Endothelial cell of umbilical vein (primary cell): ENCODE results near the gene FNBP1. TPM values are rescaled to one million over a fixed set of nuclear protein-coding genes. Genes with fewer than 3 reads are reported as not detected.

Source experiments
- BruUV-seq: library from RNA; stranded (reverse); fragments of 400-500 nt; replicated peaks from 2 replicates; lab custom pipeline; 2021; lab: Mats Ljungman, UMichigan
- CTCF ChIA-PET: fragments of 300-600, 350-600 bp; sonication (Branson Sonifier 250); formaldehyde crosslinking; loops from one replicate; lab custom pipeline; 2021; ENCODE audit warnings: antibody characterized with exemption, inconsistent platforms; lab: Charles Lee
- POLR2A ChIA-PET: fragments of 300-600, 350-600 bp; sonication (Branson Sonifier 250); formaldehyde crosslinking; loops from one replicate; lab custom pipeline; 2021; ENCODE audit warnings: antibody characterized with exemption, inconsistent platforms; lab: Charles Lee
- DNase-seq: peaks from one replicate; pipeline ENCODE4 v3.0.0-alpha.2; 2011; ENCODE audit warnings: low read depth, low spot score
- FAIRE-seq: peaks from 2 replicates; lab custom pipeline; 2011; peaks lifted over from hg19 to GRCh38; lab: Jason Lieb, UNC
- H2AFZ ChIP-seq: 2 replicates; pipeline ENCODE4 v1.6.0; 2012; ENCODE audit warnings: low read depth, low read length, control low read depth, inconsistent platforms
- H3K27ac ChIP-seq: 2 replicates; pipeline ENCODE4 v1.5.1; 2011; ENCODE audit warnings: low read depth, mild to moderate bottlenecking, control low read depth, low read length, moderate library complexity; ENCODE audit not compliant: insufficient read depth
- H3K27me3 ChIP-seq, 2 experiments: 2 replicates each; pipeline versions ENCODE4 v1.6.0 to v1.6.1; 2011; ENCODE audit warnings: low read length in 2 of 2, mixed read lengths in 1 of 2; ENCODE audit not compliant: control insufficient read depth in 2 of 2, insufficient read depth in 2 of 2
- H3K36me3 ChIP-seq, 2 experiments: 2 replicates in 1 of 2; 3 replicates in 1 of 2; pipeline ENCODE4 v1.5.1; 2011; ENCODE audit warnings: low read length in 2 of 2, mild to moderate bottlenecking in 1 of 2, moderate library complexity in 1 of 2; ENCODE audit not compliant: control insufficient read depth in 2 of 2, insufficient read depth in 2 of 2; ENCODE audit errors: extremely low read depth in 1 of 2
- H3K4me1 ChIP-seq: 3 replicates; pipeline ENCODE4 v1.5.1; 2011; ENCODE audit warnings: mild to moderate bottlenecking, low read length; ENCODE audit not compliant: control insufficient read depth, insufficient read depth; ENCODE audit errors: extremely low read depth
- H3K4me2 ChIP-seq: 2 replicates; pipeline ENCODE4 v1.6.1; 2011; ENCODE audit warnings: low read length, control low read depth, mixed read lengths; ENCODE audit not compliant: insufficient read depth
- H3K4me3 ChIP-seq, 3 experiments: fragments of 200-600 bp in 1 of 3; sonication (generic), shearing (Covaris generic) in 1 of 3; replicated peaks in 1 of 3; 2 replicates each; pipeline ENCODE4 v1.5.1; 2011 to 2016; ENCODE audit warnings: control low read depth in 3 of 3, low read length in 3 of 3, mild to moderate bottlenecking in 2 of 3, inconsistent platforms in 1 of 3, low read depth in 1 of 3, moderate library complexity in 1 of 3; ENCODE audit not compliant: insufficient read depth in 1 of 3
- H3K79me2 ChIP-seq: 2 replicates; pipeline ENCODE4 v1.6.0; 2012; ENCODE audit warnings: low read length, inconsistent platforms; ENCODE audit not compliant: control insufficient read depth, insufficient read depth
- H3K9ac ChIP-seq: replicated peaks from 2 replicates; pipeline ENCODE3; 2011; ENCODE audit warnings: low read length, control low read depth; ENCODE audit not compliant: insufficient read depth; ENCODE audit errors: extremely low read depth
- H3K9me1 ChIP-seq: replicated peaks from 3 replicates; pipeline ENCODE4 v1.6.0; 2011; ENCODE audit warnings: mild to moderate bottlenecking, low read length; ENCODE audit not compliant: control insufficient read depth, insufficient read depth; ENCODE audit errors: extremely low read depth
- H3K9me3 ChIP-seq: replicated peaks from 2 replicates; pipeline ENCODE4 v1.5.1; 2012; ENCODE audit warnings: low read length, inconsistent platforms; ENCODE audit not compliant: control insufficient read depth, insufficient read depth
- H4K20me1 ChIP-seq: replicated peaks from 2 replicates; pipeline ENCODE3; 2011; ENCODE audit warnings: mild to moderate bottlenecking, low read length; ENCODE audit not compliant: control insufficient read depth, insufficient read depth; ENCODE audit errors: extremely low read depth
- EZH2 ChIP-seq: IDR thresholded peaks from 2 replicates; pipeline ENCODE4 v1.6.1; 2012; ENCODE audit warnings: borderline replicate concordance, low read depth, mild to moderate bottlenecking, moderate library complexity, low read length, inconsistent platforms; ENCODE audit not compliant: severe bottlenecking
- FOS ChIP-seq: IDR thresholded peaks from 2 replicates; pipeline ENCODE4 v1.6.1; 2011; ENCODE audit warnings: mild to moderate bottlenecking, low read length, moderate library complexity, borderline replicate concordance; ENCODE audit not compliant: insufficient read depth
- GATA2 ChIP-seq: IDR thresholded peaks from 2 replicates; pipeline ENCODE4 v1.7.0; 2011; ENCODE audit warnings: low read depth, mild to moderate bottlenecking, moderate library complexity, mixed read lengths, low read length; ENCODE audit not compliant: insufficient read length, insufficient read depth
- JUN ChIP-seq: IDR thresholded peaks from 2 replicates; pipeline ENCODE4 v1.6.1; 2011; ENCODE audit warnings: borderline replicate concordance, low read depth; ENCODE audit not compliant: insufficient read length, insufficient read depth
- MAX ChIP-seq: IDR thresholded peaks from 2 replicates; pipeline ENCODE4 v1.6.1; 2011; ENCODE audit not compliant: insufficient read depth, insufficient read length
- MYC ChIP-seq: IDR thresholded peaks from one replicate; pipeline ENCODE4 v1.6.1; 2011; ENCODE audit warnings: mild to moderate bottlenecking, low read depth, low read length
- POLR2A ChIP-seq: IDR thresholded peaks from 2 replicates; pipeline ENCODE4 v1.6.1; 2012; ENCODE audit warnings: low read depth, mild to moderate bottlenecking, control low read depth, low read length
- POLR2AphosphoS5 ChIP-seq: IDR thresholded peaks from 2 replicates; pipeline ENCODE4 v1.6.1; 2012; ENCODE audit warnings: low read depth, mild to moderate bottlenecking, control low read depth, low read length, moderate library complexity; ENCODE audit not compliant: insufficient read depth
- dilution Hi-C: fragments of 300-500 bp; cut with MboI; formaldehyde crosslinking; loops from one replicate; pipeline ENCODE4 v1.15.0; 2019; ENCODE audit warnings: low sequenced_read_pairs; ENCODE audit not compliant: extremely low pct_ligation_motif_present
- intact Hi-C: fragments of 100-400 bp; cut with micrococcal nuclease; formaldehyde crosslinking; loops from one replicate; pipeline ENCODE4 v1.10.0; 2022
- polyA plus RNA-seq, 4 experiments: library from polyadenylated mRNA; depleted of rRNA in 3 of 4; stranded (reverse) in 3 of 4; unstranded in 1 of 4; fragments of >200 nt; gene quantifications; 2 replicates each; pipeline versions ENCODE4 v1.2.1 to v1.2.3, GENCODE V29; 2011 to 2012; ENCODE audit warnings: missing spikeins in 1 of 4
- total RNA-seq: library from RNA; stranded (reverse); gene quantifications from 2 replicates; pipeline ENCODE4 v1.2.3, GENCODE V29; 2021
- TF ChIP-seq, protein P1 (sequence below), 2 donors: IDR thresholded peaks; 1 replicate in 1 of 2; 2 replicates in 1 of 2; pipeline ENCODE4 v1.5.1; 2011; ENCODE audit warnings: low read length in 2 of 2, mild to moderate bottlenecking in 2 of 2, moderate library complexity in 2 of 2, control low read depth in 1 of 2, inconsistent platforms in 1 of 2, low read depth in 1 of 2; ENCODE audit not compliant: insufficient read depth in 1 of 2; ENCODE audit errors: extremely low read depth in 1 of 2

The FNBP1 gene
- total and polyA plus RNA-seq, 2 donors (not counting 3 experiments of a cell fraction or from before 2014, with no cell fraction given): 10.9 to 43.9 TPM

- H3K9me1 ChIP-seq: no peaks in the 10 kb centered on the region
- no peak overlapping the region for H3K4me3 ChIP-seq
- no peaks in the 10 kb centered on the region for H3K4me1 ChIP-seq
- H3K27ac ChIP-seq: no peak overlapping the region
- ChIA-PET CTCF (interaction anchor here (1.0 kb wide), 1 partner anchor 10 kb away, joined by 3 read pairs; no protein-coding TSS in a partner anchor), POLR2A (no interaction called here)
- no peaks in the 10 kb centered on the region for H3K9me3 ChIP-seq
- H3K9ac ChIP-seq: no peak overlapping the region
- H3K36me3 ChIP-seq: peaks cover 8 to 19% of the 10 kb centered on the region in 2 experiments
- H4K20me1 ChIP-seq: no peaks in the 10 kb centered on the region
- TF ChIP-seq FOS: no peak
- TF ChIP-seq POLR2A: no peak
- TF ChIP-seq, protein P1, sequence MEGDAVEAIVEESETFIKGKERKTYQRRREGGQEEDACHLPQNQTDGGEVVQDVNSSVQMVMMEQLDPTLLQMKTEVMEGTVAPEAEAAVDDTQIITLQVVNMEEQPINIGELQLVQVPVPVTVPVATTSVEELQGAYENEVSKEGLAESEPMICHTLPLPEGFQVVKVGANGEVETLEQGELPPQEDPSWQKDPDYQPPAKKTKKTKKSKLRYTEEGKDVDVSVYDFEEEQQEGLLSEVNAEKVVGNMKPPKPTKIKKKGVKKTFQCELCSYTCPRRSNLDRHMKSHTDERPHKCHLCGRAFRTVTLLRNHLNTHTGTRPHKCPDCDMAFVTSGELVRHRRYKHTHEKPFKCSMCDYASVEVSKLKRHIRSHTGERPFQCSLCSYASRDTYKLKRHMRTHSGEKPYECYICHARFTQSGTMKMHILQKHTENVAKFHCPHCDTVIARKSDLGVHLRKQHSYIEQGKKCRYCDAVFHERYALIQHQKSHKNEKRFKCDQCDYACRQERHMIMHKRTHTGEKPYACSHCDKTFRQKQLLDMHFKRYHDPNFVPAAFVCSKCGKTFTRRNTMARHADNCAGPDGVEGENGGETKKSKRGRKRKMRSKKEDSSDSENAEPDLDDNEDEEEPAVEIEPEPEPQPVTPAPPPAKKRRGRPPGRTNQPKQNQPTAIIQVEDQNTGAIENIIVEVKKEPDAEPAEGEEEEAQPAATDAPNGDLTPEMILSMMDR (IDR thresholded peaks at IDR 0.05; ENCODE audit: extremely low read depth in 1 of 2, insufficient read depth in 1 of 2, low read depth in 1 of 2, low read length in 2 of 2): no peak
- TF ChIP-seq MAX: no peak
- TF ChIP-seq JUN: no peak
- TF ChIP-seq GATA2: no peak
- TF ChIP-seq MYC: no peak
- no peak for TF ChIP-seq EZH2
- no peak for TF ChIP-seq POLR2AphosphoS5
- no peaks in the 10 kb centered on the region for H3K27me3 ChIP-seq
- no peak for DNase-seq
- no peak overlapping the region for H2AFZ ChIP-seq
- intact Hi-C loops: no loop called here
- H3K4me2 ChIP-seq: no peak overlapping the region
- H3K79me2 ChIP-seq: no peaks in the 10 kb centered on the region
- dilution Hi-C loops: no loop called here
- BruUV-seq: no TSS peak
- no peak for FAIRE-seq
Measured at GRCh38 chr9:130088051-130088450, 45.1 kb upstream of the FNBP1 start.
